Adrenal gland (tissue), 12 donors: Measurements from ENCODE around the gene TRAPPC2L. TPM values are rescaled to one million over a fixed set of nuclear protein-coding genes. Genes with fewer than 3 reads are reported as not detected.

Experiments used
- DNase-seq, 7 donors: peaks; one replicate each; pipeline ENCODE4 v3.0.0-alpha.2; 2019 to 2020
- H3K27ac ChIP-seq, 5 donors: fragments of 200-600 bp; sonication (generic) in 4 of 5; 1 replicate in 3 of 5; 2 replicates in 2 of 5; pipeline versions ENCODE4 v1.5.1 to v1.8.0; 2016 to 2020; ENCODE audit warnings: mild to moderate bottlenecking in 1 of 5
- H3K27me3 ChIP-seq: fragments of 200-600 bp; 2 replicates; pipeline ENCODE4 v1.8.0; 2021
- H3K36me3 ChIP-seq, 2 donors: fragments of 200-600 bp; replicated peaks in 1 of 2; 1 replicate in 1 of 2; 2 replicates in 1 of 2; pipeline versions ENCODE4 v1.5.1 to v1.8.0; 2018 to 2022
- H3K4me1 ChIP-seq, 2 donors: fragments of 200-600 bp; replicated peaks in 1 of 2; 1 replicate in 1 of 2; 2 replicates in 1 of 2; pipeline versions ENCODE4 v1.5.1 to v1.8.0; 2018 to 2021
- H3K4me3 ChIP-seq, 4 donors: fragments of 200-600 bp; sonication (generic) in 3 of 4; one replicate each; pipeline ENCODE4 v1.5.1; 2016 to 2018
- H3K9me3 ChIP-seq, 3 donors: fragments of 200-600 bp; sonication (generic) in 1 of 3; replicated peaks in 1 of 3; 1 replicate in 2 of 3; 2 replicates in 1 of 3; pipeline versions ENCODE4 v1.5.1 to v1.8.0; 2016 to 2021
- POLR2A ChIP-seq, 2 donors: fragments of 450-650 bp; IDR thresholded peaks; one replicate each; pipeline ENCODE4 v1.6.1; 2017; ENCODE audit warnings: antibody characterized with exemption in 2 of 2, mild to moderate bottlenecking in 2 of 2, moderate library complexity in 1 of 2
- WGBS, 4 donors: extraction: QIAGEN DNeasy Blood & Tissue Kit in 2 of 4; methylation state at CpG; one replicate each; pipeline versions ENCODE4 v1.1.5 to v1.1.7; 2013 to 2017; 5-methylcytosine and 5-hydroxymethylcytosine counted together
- intact Hi-C, 2 donors: fragments of 100-400 bp; cut with DNase I; formaldehyde crosslinking; loops; one replicate each; pipeline versions ENCODE4 v1.14.1 to v1.15.0; 2022 to 2023
- polyA plus RNA-seq, 3 donors: library from polyadenylated mRNA; stranded (reverse); fragments of 200-250 nt in 2 of 3; fragments of 350-450 nt in 1 of 3; fragmentation: Illumina TruSeq in 1 of 3; extraction: RNeasy Lipid Tissue Mini Kit (QIAGEN cat#74804) in 1 of 3; gene quantifications; one replicate each; pipeline ENCODE4 v1.2.3, GENCODE V29; 2013 to 2014
- total RNA-seq, 9 donors: library from RNA; depleted of rRNA in 4 of 9; stranded (reverse); fragments of >200 nt in 4 of 9; fragments of 120-200 nt in 1 of 9; fragmentation: NEBNext Ultra II Directional in 1 of 9; extraction: Animal tissue kit (Norgen Biotek cat#: 25700) in 1 of 9; gene quantifications; one replicate each; pipeline versions ENCODE4 v1.1.0 to v1.2.4, GENCODE V29; 2013 to 2023
- TF ChIP-seq, protein P1 (sequence below), 6 experiments: fragments of 450-650 bp in 4 of 6; fragments of 200-600 bp in 2 of 6; sonication (generic) in 1 of 6; IDR thresholded peaks; 1 replicate in 5 of 6; 2 replicates in 1 of 6; pipeline versions ENCODE4 v1.5.1 to v1.8.0; 2016 to 2021; ENCODE audit warnings: antibody characterized with exemption in 6 of 6, mild to moderate bottlenecking in 2 of 6, moderate library complexity in 1 of 6
- donor health status: healthy with polysubstance abuse.
- donor health status: Bipolar disorder and iron deficiency.
- donor health status: DM: yes; HTN: yes; CAD: no.
- donor health status: DM: no; HTN: no; CAD: no.
- donor health status: DM: no; HTN: no; CAD: no.
- donor health status: DM: yes; HTN: yes; CAD: no.

Gene TRAPPC2L
- total and polyA plus RNA-seq, 12 donors = 56.7 to 279 (median 149) TPM

DNA sequence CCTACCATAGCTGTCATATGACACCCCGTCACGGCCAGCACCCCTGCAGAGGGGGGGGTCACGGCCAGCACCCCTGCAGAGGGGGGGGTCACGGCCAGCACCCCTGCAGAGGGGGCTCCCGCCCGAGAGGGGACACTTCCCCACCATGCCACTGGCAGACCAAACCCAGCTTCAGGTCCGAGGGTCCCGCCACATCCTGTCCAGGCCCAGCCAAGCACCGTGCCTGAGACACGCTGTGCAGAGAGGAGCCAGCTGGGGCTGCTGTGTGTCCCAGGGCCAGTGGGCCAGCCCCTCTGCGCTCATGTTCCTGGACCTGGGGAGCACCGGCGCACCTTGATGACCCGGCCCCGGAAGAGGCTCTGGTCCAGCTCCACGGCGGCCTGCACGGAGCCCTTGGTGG, 7.6 kb downstream of the TRAPPC2L start:
- intact Hi-C loops = no loop called here
- Histone ChIP-seq H3K4me1 (peaks cover 5 to 24% of the 10 kb centered on the region in 2 donors), H3K27ac (no peak overlapping the region), H3K27me3 (no peaks in the 10 kb centered on the region), H3K9me3 (no peaks in the 10 kb centered on the region), H3K4me3 (no peak overlapping the region), H3K36me3 (peaks cover 0 to 34% of the 10 kb centered on the region in 2 donors)
- DNase-seq = no peak
- 69 to 100% (median 80%) methylated on average over 1 to 18 of the region's 18 CpGs for WGBS, 4 donors
- TF ChIP-seq, protein P1, sequence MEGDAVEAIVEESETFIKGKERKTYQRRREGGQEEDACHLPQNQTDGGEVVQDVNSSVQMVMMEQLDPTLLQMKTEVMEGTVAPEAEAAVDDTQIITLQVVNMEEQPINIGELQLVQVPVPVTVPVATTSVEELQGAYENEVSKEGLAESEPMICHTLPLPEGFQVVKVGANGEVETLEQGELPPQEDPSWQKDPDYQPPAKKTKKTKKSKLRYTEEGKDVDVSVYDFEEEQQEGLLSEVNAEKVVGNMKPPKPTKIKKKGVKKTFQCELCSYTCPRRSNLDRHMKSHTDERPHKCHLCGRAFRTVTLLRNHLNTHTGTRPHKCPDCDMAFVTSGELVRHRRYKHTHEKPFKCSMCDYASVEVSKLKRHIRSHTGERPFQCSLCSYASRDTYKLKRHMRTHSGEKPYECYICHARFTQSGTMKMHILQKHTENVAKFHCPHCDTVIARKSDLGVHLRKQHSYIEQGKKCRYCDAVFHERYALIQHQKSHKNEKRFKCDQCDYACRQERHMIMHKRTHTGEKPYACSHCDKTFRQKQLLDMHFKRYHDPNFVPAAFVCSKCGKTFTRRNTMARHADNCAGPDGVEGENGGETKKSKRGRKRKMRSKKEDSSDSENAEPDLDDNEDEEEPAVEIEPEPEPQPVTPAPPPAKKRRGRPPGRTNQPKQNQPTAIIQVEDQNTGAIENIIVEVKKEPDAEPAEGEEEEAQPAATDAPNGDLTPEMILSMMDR (IDR thresholded peaks at IDR 0.05) = no peak
- no peak for TF ChIP-seq POLR2A (IDR thresholded peaks at IDR 0.05)

DNA sequence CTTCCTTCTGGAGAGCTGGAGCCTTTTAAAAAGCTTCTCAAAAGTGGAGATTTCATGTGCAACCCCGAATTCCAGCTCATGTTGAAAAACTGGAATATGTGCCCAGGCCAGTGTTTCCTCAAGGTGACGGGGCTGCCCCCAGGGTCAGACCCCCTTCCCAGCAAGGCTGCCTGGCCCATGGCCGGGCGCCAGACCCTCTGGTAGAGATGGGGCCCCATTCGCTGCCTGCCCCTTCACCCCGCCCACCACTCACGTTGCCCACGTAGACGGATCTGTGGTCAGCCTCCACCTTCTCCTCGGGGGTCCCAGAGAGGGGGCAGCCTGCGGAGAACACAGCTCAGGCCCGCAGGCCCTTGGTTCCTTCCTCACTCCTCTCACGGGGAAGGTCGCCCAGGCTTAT, 8.4 kb downstream of the TRAPPC2L start:
- Histone ChIP-seq H3K9me3 (no peaks in the 10 kb centered on the region), H3K36me3 (peaks cover 0 to 26% of the 10 kb centered on the region in 2 donors), H3K4me1 (peaks cover 5 to 20% of the 10 kb centered on the region in 2 donors), H3K27ac (no peak overlapping the region), H3K27me3 (no peaks in the 10 kb centered on the region), H3K4me3 (no peak overlapping the region)
- WGBS, 4 donors = 69 to 83% (median 80%) methylated on average over 7 to 14 of the region's 14 CpGs
- TF ChIP-seq, protein P1 (IDR thresholded peaks at IDR 0.05) = no peak
- no peak for TF ChIP-seq POLR2A (IDR thresholded peaks at IDR 0.05)
- intact Hi-C loops = no loop called here
- DNase-seq = no peak

DNA sequence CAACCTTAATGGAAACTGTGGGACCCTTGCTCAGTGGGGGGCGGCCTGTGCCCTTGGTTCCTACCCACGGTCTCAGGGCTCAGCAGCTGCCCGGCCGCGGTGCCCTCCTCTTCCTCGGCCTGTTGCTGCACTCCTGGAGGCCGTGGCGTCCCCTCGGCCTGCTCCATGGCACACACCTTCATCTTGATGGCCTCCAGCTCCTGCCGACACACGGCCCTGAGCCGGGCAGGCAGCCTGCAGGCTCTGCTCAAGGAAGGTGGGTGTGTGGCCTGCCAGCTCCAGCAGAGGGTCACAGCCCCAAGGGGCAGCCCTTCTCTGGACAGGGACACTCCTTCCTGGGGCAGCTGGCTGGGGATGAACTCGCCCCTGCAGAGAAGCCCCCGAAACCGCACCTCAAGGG, 8.8 kb downstream of the TRAPPC2L start:
- intact Hi-C loops = no loop called here
- Histone ChIP-seq H3K4me1 (peaks cover 5 to 16% of the 10 kb centered on the region in 2 donors), H3K27me3 (no peaks in the 10 kb centered on the region), H3K27ac (no peak overlapping the region), H3K4me3 (no peak overlapping the region), H3K36me3 (peaks cover 0 to 21% of the 10 kb centered on the region in 2 donors), H3K9me3 (no peaks in the 10 kb centered on the region)
- 56 to 83% (median 83%) methylated on average over 8 to 15 of the region's 15 CpGs; no CpG with 5 or more reads in 1 of the 4 donors for WGBS, 4 donors
- TF ChIP-seq, protein P1 (IDR thresholded peaks at IDR 0.05) = no peak
- TF ChIP-seq POLR2A (IDR thresholded peaks at IDR 0.05) = no peak
- no peak for DNase-seq

DNA sequence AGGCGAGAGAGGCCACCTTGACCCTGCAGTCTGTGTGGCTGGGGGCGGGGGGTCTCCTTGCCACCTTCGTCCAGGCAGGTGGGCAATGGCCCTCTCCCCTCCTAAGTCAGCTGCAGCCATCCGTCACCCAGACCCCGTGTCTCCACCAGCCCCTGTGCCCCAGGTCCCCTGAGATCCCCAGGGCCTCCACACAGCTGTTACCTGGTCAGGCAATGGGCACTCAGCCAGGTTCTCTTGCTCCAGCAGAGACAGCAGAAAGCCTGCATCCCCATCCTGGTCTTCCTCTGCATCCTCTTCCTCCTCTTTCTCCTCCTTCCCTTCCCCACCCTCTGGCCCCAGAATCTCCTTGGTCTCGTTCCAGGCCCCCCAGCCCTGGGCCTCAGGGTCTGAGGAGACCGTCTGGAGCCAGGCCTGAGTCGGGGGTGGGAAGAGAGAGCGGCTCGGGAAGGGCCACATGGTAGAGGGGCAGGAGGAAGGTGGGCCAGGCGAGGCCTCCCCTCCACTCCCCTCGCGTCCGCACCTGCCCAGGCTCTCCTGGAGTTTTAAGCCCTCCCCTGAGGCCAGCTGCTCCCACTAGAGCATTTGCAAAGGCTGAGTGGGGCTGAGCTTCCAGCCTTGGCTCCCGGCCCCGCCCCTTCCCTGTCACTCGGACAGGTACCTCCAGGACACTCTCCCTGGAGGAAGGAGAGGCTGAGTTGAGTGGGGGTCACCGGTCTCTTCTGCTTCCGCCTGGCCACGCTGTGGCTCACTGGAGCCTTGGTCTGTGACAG, 9.4 kb downstream of the TRAPPC2L start, which contains the start of gene PABPN1L:
TSS of gene PABPN1L (minus strand) at position 510 of the 770 bp plus-strand sequence. CDS start at position 456, 54 bp downstream.
- 76 to 81% (median 78%) methylated on average over 8 to 20 of the region's 20 CpGs for WGBS, 4 donors
- intact Hi-C loops = no loop called here
- H3K4me3 ChIP-seq = no peak within 1 kb of the TSS
- H3K27me3 ChIP-seq = no peaks in the 10 kb centered on the region
- peaks cover 3 to 10% of the 10 kb centered on the region in 2 donors for H3K4me1 ChIP-seq
- H3K36me3 ChIP-seq = peaks cover 0 to 15% of the 10 kb centered on the region in 2 donors
- TF ChIP-seq POLR2A (IDR thresholded peaks at IDR 0.05) = no peak
- TF ChIP-seq, protein P1 (IDR thresholded peaks at IDR 0.05) = no peak
- H3K9me3 ChIP-seq = no peaks in the 10 kb centered on the region
- DNase-seq = no peak
- H3K27ac ChIP-seq = no peak within 1 kb of the TSS
